CD4-positive, alpha-beta T cell treated with Interleukin-6 at 100 ng/mL for 8 hours (primary cell): Measurements from ENCODE around the gene SLC6A12.

Source experiments
- DNase-seq: peaks from one replicate; pipeline ENCODE4 v3.0.0-alpha.2; 2020; ENCODE audit warnings: mixed read lengths, low spot score

The SLC6A12 gene

GRCh38 chr12:215116-215515, 1.2 kb upstream of the SLC6A12 start:
- DNase-seq: no peak

- DNase-seq: no peak
Observed at GRCh38 chr12:213527-213932, 427 bp downstream of the SLC6A12 start.

- DNase-seq: no peak
Observed at GRCh38 chr12:212715-213526, 1.0 kb downstream of the SLC6A12 start.

- DNase-seq: no peak
Observed at GRCh38 chr12:212415-212714, 1.6 kb downstream of the SLC6A12 start.

- DNase-seq: no peak
Observed at GRCh38 chr12:211639-212414, 2.1 kb downstream of the SLC6A12 start.

- no peak for DNase-seq
Observed at GRCh38 chr12:211142-211465, 2.9 kb downstream of the SLC6A12 start.

- no peak for DNase-seq
Observed at GRCh38 chr12:210277-211141, 3.4 kb downstream of the SLC6A12 start.

- no peak for DNase-seq
Observed at GRCh38 chr12:209851-210250, 4.1 kb downstream of the SLC6A12 start.

- DNase-seq: no peak
Observed at GRCh38 chr12:209246-209645, 4.7 kb downstream of the SLC6A12 start.

GRCh38 chr12:208813-209212, 5.1 kb downstream of the SLC6A12 start:
- DNase-seq: no peak

GRCh38 chr12:207804-208203, 6.2 kb downstream of the SLC6A12 start:
- no peak for DNase-seq

- DNase-seq: no peak
Observed at GRCh38 chr12:206746-207440, 7.1 kb downstream of the SLC6A12 start.

GRCh38 chr12:205026-205425, 8.9 kb downstream of the SLC6A12 start:
- DNase-seq: no peak

- DNase-seq: no peak
Observed at GRCh38 chr12:204261-204678, 9.7 kb downstream of the SLC6A12 start.

- DNase-seq: no peak
Observed at GRCh38 chr12:203462-204260, 10.3 kb downstream of the SLC6A12 start.

GRCh38 chr12:203074-203461, 10.9 kb downstream of the SLC6A12 start:
- no peak for DNase-seq

GRCh38 chr12:202081-202731, 11.8 kb downstream of the SLC6A12 start:
- DNase-seq: no peak

- no peak for DNase-seq
Observed at GRCh38 chr12:201361-201760, 12.6 kb downstream of the SLC6A12 start.

GRCh38 chr12:198705-199104, 15.3 kb downstream of the SLC6A12 start:
- DNase-seq: no peak

GRCh38 chr12:197911-198695, 15.9 kb downstream of the SLC6A12 start:
- no peak for DNase-seq
